ENCODE measurements around the gene PPM1D. TPM values are rescaled to one million over a fixed set of nuclear protein-coding genes. Genes with fewer than 3 reads are reported as not detected.

The PPM1D gene
- total and polyA plus RNA-seq, 2 of the 13 experiments (the other 11 are each of a cell fraction or from before 2014, with no cell fraction given): 8.0 to 26.2 TPM

DNA sequence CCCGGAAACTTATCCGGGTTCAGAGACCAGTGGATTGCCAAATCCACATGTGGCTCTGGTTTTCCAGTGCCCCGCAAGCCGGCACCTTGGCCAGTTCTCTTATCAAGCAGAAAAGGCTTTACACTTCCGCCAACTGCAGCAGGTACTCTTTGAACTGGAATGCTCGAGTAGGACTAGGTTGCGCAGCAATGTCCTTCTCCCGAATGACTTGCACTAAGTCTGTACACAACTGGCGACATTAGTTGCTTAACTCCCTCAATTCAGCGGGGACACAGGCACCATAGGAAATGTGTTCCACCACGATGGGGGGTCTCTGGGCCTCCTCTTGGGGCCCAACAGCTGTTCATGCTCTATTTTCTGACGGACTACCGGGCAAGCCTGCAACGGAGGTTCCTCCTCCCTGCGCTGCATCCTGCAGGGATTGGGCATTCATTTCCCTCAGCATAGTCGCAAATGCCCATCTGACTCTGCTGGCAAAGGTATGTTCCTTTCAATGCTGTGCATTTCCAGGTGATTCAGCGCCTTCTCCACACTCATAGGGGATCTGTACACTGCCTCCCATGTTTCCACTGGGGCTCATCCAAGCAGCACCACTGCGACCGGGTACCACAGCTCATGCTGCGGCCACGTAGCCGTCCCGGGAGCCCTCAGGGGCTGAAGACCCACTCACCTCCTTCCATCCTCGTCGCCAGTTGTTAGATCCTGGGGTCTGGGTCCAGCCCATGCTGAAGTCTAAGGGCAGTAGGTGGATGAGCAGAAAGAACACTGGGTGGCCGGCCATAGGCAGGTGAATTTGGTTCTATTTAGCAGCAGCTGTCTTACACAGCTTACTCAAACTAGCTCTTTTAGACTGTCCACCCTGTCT is 39.8 kb upstream of the PPM1D start (continued):
- TF ChIP-seq SIX1 (CRISPR knock-in tag; IDR thresholded peaks at IDR 0.05; ENCODE audit: borderline replicate concordance) (peak; percentile 54; the same call in 1 of the 2 replicates), ZNF235 (CRISPR knock-in tag; IDR thresholded peaks at IDR 0.05; ENCODE audit: borderline replicate concordance) (0 out of 2 replicates have a peak, but pooled peaks have one; percentile 28), FIP1L1 (IDR thresholded peaks at IDR 0.05; ENCODE audit: borderline replicate concordance, insufficient read depth, low read depth, low read length) (no peak), CBFB (CRISPR knock-in tag; IDR thresholded peaks at IDR 0.05) (no peak), FOXK1 (CRISPR knock-in tag; IDR thresholded peaks at IDR 0.05; ENCODE audit: borderline replicate concordance, low read depth) (peak; percentile 26; the same call in 1 of the 2 replicates), NCOA2 (CRISPR knock-in tag; IDR thresholded peaks at IDR 0.05) (peak; percentile 37; the same call in 1 of the 2 replicates), ZNF207 (IDR thresholded peaks at IDR 0.05; ENCODE audit: borderline replicate concordance) (no peak), ZIK1 (CRISPR knock-in tag; IDR thresholded peaks at IDR 0.05; ENCODE audit: borderline replicate concordance, low read depth) (peak; percentile 31; the same call in 1 of the 2 replicates), GABPA (IDR thresholded peaks at IDR 0.05; ENCODE audit: low read depth, low read length) (no peak), GABPA (CRISPR knock-in tag; IDR thresholded peaks at IDR 0.05; ENCODE audit: low read depth) (peak; percentile 72), CTCF (CRISPR knock-in tag; IDR thresholded peaks at IDR 0.05) (peak; percentile 11; the same call in 1 of the 2 replicates), PHF21A (CRISPR knock-in tag; IDR thresholded peaks at IDR 0.05) (peak; percentile 70; the same call in 1 of the 2 replicates), ZNF572 (CRISPR knock-in tag; IDR thresholded peaks at IDR 0.05) (no peak), ZNF136 (CRISPR knock-in tag; IDR thresholded peaks at IDR 0.05; ENCODE audit: low read depth) (peak; percentile 93; the same call in 1 of the 2 replicates), PITX1 (CRISPR knock-in tag; IDR thresholded peaks at IDR 0.05) (peak; percentile 87)
- TF ChIP-seq, protein P1, sequence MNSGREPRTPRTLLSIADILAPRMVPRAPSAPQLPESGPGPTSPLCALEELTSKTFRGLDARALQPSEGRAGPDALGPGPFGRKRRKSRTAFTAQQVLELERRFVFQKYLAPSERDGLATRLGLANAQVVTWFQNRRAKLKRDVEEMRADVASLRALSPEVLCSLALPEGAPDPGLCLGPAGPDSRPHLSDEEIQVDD (CRISPR knock-in tag; IDR thresholded peaks at IDR 0.05; ENCODE audit: borderline replicate concordance): no peak
- TF ChIP-seq, protein P2, sequence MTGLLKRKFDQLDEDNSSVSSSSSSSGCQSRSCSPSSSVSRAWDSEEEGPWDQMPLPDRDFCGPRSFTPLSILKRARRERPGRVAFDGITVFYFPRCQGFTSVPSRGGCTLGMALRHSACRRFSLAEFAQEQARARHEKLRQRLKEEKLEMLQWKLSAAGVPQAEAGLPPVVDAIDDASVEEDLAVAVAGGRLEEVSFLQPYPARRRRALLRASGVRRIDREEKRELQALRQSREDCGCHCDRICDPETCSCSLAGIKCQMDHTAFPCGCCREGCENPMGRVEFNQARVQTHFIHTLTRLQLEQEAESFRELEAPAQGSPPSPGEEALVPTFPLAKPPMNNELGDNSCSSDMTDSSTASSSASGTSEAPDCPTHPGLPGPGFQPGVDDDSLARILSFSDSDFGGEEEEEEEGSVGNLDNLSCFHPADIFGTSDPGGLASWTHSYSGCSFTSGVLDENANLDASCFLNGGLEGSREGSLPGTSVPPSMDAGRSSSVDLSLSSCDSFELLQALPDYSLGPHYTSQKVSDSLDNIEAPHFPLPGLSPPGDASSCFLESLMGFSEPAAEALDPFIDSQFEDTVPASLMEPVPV (CRISPR knock-in tag; IDR thresholded peaks at IDR 0.05): peak; percentile 77; the same call in 1 of the 2 replicates
- TF ChIP-seq, protein P3, sequence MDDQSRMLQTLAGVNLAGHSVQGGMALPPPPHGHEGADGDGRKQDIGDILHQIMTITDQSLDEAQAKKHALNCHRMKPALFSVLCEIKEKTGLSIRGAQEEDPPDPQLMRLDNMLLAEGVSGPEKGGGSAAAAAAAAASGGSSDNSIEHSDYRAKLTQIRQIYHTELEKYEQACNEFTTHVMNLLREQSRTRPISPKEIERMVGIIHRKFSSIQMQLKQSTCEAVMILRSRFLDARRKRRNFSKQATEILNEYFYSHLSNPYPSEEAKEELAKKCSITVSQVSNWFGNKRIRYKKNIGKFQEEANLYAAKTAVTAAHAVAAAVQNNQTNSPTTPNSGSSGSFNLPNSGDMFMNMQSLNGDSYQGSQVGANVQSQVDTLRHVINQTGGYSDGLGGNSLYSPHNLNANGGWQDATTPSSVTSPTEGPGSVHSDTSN (CRISPR knock-in tag; IDR thresholded peaks at IDR 0.05; ENCODE audit: borderline replicate concordance): no peak
- TF ChIP-seq, protein P4, sequence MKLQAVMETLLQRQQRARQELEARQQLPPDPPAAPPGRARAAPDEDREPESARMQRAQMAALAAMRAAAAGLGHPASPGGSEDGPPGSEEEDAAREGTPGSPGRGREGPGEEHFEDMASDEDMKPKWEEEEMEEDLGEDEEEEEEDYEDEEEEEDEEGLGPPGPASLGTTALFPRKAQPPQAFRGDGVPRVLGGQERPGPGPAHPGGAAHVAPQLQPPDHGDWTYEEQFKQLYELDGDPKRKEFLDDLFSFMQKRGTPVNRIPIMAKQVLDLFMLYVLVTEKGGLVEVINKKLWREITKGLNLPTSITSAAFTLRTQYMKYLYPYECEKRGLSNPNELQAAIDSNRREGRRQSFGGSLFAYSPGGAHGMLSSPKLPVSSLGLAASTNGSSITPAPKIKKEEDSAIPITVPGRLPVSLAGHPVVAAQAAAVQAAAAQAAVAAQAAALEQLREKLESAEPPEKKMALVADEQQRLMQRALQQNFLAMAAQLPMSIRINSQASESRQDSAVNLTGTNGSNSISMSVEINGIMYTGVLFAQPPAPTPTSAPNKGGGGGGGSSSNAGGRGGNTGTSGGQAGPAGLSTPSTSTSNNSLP (IDR thresholded peaks at IDR 0.05; ENCODE audit: low read depth, low read length): peak; percentile 92
- TF ChIP-seq, protein P5, sequence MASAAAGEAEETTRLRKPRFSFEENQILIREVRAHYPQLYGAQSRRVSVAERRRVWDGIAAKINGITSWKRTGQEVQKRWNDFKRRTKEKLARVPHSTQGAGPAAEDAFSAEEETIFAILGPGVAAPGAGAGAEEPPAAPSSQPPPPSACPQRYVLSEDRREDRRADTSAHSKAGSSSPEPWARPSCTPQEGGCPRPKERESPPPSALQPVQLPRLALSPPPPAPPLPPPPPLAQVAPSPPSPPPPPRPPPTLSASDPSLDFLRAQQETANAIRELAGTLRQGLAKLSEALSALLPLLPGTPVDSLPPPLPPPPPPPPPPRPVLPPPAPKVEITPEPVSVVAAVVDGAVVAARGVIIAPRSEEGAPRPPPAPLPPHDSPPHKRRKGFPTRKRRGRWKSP (CRISPR knock-in tag; IDR thresholded peaks at IDR 0.05): 0 out of 2 replicates have a peak, but pooled peaks have one; percentile 28

Data from HepG2 (cell line).